GM21619 (cell line): ENCODE measurements around the gene PSMD13.

Experiments used
- ATAC-seq: cut with Tn5 transposase; IDR thresholded peaks from one replicate; pipeline ENCODE4 v1.9.1; 2021; ENCODE audit not compliant: unreplicated experiment

Gene PSMD13

GRCh38 chr11:297586-298405, 61.0 kb downstream of the PSMD13 start:
- ATAC-seq, result no peak

DNA sequence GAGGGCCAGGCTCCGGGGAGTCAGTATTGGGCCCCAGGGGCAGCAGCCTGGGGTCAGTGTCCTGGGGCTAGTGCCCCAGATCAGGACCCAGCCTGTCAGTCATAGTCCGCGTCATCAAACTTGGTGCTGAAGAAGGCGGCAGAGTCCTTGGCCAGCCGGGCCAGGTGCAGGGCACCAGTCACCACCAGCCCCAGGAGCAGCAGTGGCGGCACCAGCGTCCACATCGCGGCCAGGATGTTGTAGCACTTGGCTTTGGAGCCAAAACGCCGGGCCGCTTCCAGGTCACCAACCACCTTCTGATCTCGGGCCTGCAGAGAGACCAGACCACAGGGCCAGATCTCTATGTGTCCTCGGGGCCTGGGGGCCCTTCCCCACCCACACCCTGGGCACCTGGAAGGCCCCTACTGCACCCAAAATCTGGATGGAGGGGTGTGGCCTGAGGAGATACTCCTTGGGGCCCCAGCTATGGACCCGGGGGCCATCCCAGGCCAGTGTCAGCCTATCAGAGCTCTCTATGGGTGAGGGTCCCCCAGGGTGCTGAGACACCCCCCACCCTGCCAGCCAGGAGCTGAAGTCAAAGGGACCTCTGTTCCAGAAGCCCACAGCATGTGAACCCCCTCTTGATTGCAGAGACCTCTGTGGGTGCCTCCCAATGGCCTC, 61.8 kb downstream of the PSMD13 start:
- ATAC-seq, result no peak

GRCh38 chr11:299081-299891, 62.5 kb downstream of the PSMD13 start, which contains the start of gene IFITM5:
Gene IFITM5 (minus strand): TSS chr11:299526. CDS start chr11:299490, 36 bp downstream.
- no peak for ATAC-seq

- ATAC-seq, result no peak
Observed at GRCh38 chr11:299951-300735, 63.4 kb downstream of the PSMD13 start.
